ENCODE data around the gene SPATA33.
"Not testable (repeated sequence)": the region's sequence is repeated elsewhere in the genome, so short reads cannot be mapped to it uniquely, and the experiment has no call there.

Gene SPATA33

GRCh38 chr16:89629827-89630610, 27.6 kb upstream of the SPATA33 start:
- no peak for DNase-seq

- no peak for DNase-seq
Measured at GRCh38 chr16:89633064-89633631, 24.5 kb upstream of the SPATA33 start.

- not testable (repeated sequence) for DNase-seq
Measured at GRCh38 chr16:89634463-89635385, 22.9 kb upstream of the SPATA33 start.

GRCh38 chr16:89636663-89637062, 21.0 kb upstream of the SPATA33 start:
- DNase-seq, result no peak

GRCh38 chr16:89637379-89637778, 20.3 kb upstream of the SPATA33 start:
- no peak for DNase-seq

GRCh38 chr16:89638455-89638854, 19.2 kb upstream of the SPATA33 start:
- DNase-seq, result no peak

GRCh38 chr16:89639385-89639784, 18.3 kb upstream of the SPATA33 start:
- DNase-seq, result no peak

GRCh38 chr16:89641458-89642119, 16.0 kb upstream of the SPATA33 start:
- DNase-seq, result no peak

GRCh38 chr16:89642574-89642973, 15.1 kb upstream of the SPATA33 start:
- DNase-seq, result no peak

- DNase-seq, result no peak
Measured at GRCh38 chr16:89643769-89644300, 13.8 kb upstream of the SPATA33 start.

GRCh38 chr16:89645122-89645521, 12.5 kb upstream of the SPATA33 start:
- no peak for DNase-seq

- no peak for DNase-seq
Measured at GRCh38 chr16:89646270-89646669, 11.4 kb upstream of the SPATA33 start.

- no peak for DNase-seq
Measured at GRCh38 chr16:89646906-89647305, 10.7 kb upstream of the SPATA33 start.

GRCh38 chr16:89651584-89651983, 6.1 kb upstream of the SPATA33 start:
- DNase-seq, result no peak

- DNase-seq, result no peak
Measured at GRCh38 chr16:89653656-89654295, 3.9 kb upstream of the SPATA33 start.

- no peak for DNase-seq
Measured at GRCh38 chr16:89655062-89655643, 2.5 kb upstream of the SPATA33 start.

GRCh38 chr16:89656435-89657121, 1.1 kb upstream of the SPATA33 start:
- no peak for DNase-seq

GRCh38 chr16:89658221-89658879, 714 bp downstream of the SPATA33 start:
- no peak for DNase-seq

GRCh38 chr16:89660146-89660545, 2.5 kb downstream of the SPATA33 start:
- DNase-seq, result no peak

- no peak for DNase-seq
Measured at GRCh38 chr16:89661215-89661614, 3.6 kb downstream of the SPATA33 start.

GRCh38 chr16:89664238-89664637, 6.6 kb downstream of the SPATA33 start:
- DNase-seq, result not testable (repeated sequence)

Measured in NCI-H1105 treated with DMSO at 0.1 percent for 48 hours (cell line).